HG02610 (cell line): ENCODE results near the gene ITGA11.

Source experiments
- ATAC-seq: cut with Tn5 transposase; IDR thresholded peaks from one replicate; pipeline ENCODE4 v1.9.1; 2021; ENCODE audit warnings: mild to moderate bottlenecking, moderate library complexity; ENCODE audit not compliant: unreplicated experiment

Gene ITGA11

DNA sequence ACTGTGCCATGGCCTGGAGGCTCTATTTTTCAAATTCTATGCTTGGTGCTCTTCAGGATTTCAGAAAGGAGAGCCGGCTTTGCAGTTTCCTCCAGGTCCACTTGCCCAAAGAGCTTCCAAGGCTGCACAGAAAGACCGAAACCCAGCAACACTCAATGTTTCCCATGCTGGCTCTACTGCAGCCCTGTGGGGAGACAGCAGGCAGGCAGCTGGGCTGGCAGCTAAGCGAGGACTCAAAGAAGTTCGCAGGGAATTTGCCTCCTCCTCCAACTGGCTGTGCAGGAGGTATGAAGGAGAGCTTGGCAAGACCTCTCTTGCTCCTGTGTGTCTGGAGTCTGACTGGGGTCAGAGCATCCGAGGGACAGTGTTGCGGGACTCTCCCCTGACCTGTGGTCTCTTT, 17.4 kb upstream of the ITGA11 start:
- no peak for ATAC-seq

DNA sequence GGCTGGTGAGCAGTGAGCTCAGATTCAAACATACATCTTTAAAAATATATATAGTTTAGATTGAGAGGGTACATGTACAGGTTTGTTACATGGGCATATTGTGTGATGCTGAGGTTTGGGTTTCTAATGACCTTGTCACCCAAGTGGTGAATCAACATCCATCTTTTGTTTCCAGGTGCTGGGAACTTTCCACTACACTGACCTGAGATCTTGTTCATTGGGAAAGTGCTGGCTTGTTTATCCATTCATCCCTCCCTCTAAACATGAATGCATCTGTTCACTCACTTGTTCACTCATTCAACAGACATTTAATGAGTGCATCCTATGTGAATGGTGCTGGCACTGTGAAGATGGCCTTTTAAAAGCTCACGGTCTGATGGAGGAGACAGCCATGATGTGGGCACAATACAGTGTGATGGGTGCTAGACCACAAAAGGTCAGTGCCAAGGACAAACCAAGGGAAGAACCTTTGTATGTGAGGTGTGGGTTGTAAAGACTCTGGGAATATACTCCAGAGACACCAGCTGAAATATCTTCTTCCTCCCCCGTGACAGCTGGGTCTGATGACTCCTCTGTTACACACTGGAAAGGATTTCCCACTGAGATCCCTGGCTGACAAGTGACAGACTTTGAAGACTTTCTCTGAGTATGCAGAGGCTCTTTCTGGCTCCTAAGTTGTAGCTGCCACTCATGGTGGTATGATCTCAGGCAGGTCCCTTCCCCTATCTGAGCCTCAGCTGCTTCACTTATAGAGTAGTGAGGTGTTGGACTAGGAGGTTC, 16.2 kb upstream of the ITGA11 start:
- no peak for ATAC-seq

DNA sequence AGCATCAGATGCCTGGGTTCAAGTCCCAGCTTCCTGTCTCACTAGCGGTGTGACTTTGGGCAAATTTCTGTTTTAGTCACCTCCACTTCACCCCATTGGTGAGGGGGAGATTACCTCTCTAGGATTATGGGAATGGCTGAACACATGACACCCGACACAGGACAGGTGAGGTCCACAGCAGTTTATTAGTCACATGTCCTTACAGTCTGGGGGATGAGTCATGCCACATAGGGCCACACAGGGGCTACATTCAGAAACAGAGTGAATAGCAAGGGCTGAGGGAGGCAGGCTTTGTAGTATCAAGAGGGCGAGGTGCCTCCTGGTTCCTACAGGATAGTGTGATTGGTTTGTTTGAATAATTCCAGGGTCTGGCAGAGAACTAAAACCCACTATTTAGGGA, 15.2 kb upstream of the ITGA11 start:
- no peak for ATAC-seq

DNA sequence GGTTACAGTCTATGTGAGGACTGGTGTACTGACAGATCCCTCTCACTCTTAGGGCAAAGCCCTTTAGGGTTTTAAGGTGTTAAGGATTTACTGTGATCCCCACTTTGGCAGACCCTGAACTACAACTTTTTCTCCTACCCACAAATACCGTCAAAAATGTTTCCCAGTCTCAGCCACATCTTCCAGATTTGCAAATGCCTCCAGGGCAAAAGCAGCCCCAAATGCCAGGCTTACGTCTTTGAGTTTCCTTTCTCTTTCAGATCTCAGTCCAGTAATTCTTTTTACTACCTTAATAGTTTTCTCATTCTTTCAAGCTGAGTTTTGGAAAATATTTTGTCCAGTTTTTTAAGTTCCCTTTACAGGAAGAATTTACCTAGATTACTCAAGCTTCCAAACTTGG, 13.4 kb upstream of the ITGA11 start:
- no peak for ATAC-seq

DNA sequence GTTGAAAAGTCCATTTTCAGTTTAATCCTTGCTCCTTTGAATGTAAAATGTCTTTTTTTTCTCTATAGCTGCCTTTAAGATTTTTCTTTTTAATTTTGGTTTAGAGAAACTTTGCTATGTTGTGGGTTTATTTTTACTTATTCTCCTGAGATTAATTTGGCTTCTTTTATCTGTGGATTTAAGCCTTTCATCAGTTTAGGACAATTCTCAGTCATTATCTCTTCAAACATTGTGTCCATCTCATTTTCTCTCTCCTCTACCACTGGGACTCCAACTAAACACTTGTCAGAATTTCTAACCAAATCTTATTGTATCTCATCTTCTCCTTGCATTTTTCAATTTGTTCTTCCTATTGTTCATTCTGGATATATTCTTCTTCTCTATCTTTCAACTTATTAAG, 12.4 kb upstream of the ITGA11 start:
- ATAC-seq: no peak

DNA sequence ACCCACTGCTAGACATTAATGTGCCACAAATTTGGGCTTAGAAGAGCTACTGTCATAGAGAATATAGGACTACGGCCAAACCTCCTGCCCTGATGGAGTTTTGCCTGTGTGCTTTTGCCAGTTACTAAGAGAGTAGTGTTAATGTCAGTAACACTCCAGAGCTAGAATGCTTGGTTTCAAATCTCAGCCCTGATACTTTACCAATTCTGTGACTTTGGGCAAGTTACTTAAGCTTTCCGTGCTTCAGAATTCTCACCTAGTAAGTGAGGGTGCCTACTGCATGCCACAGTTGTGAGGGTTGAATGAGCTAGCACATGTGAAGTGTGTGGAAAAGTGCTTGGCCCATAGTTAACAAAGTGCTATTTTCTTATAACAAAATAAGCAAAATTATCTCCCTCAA, 10.9 kb upstream of the ITGA11 start:
- no peak for ATAC-seq

DNA sequence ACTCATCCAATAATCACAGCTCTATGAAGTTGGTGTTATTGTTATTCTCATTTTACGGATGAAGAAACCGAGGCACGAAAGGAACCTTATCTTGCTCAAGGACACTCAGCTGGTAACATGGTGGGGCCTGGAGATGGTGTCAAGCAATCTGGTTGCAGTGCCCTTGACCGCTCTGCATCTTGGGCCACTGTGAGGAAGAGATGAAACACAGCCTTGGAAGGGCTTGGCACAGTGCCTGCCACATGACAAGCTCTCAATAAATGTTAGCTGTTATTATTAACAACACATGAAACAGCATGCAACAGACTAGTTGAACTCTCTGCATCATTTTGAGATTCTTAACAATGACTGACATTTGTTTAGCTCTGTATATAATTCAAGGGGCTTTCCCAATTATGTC, 10.1 kb upstream of the ITGA11 start:
- ATAC-seq: no peak

DNA sequence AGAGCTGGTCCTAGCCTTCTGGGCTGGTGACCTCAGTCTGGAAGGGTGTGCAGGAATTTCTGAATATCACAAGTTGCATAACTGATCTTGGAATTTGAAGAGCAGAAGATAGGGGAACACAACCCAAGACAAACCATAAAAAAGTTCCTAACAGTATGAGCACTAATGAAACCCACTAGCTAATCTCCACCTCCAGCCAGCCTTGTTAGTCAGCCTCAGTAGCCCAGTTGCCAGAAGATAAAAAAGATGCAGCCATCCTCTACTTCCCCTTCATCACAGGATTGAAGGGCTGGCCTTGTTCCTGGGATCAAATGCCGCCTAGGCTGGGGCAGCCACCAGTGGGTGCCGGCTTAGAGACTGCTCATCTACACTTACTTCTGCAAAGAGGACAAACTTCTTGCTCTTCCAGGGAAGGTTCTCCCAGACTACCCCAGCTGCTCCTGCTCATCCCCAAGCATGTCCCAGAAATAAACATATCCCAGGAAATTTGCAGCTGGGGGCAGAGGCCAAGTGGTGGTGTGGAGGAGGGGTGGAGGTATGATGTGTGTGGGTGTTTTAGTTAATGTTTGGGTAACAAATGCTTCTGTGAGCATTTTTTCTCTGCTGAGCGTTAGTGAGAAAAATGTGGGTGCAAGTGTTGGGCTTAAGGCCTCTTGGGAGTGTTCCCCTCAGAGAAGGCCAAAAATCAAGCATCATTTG, 9.2 kb upstream of the ITGA11 start:
- no peak for ATAC-seq

DNA sequence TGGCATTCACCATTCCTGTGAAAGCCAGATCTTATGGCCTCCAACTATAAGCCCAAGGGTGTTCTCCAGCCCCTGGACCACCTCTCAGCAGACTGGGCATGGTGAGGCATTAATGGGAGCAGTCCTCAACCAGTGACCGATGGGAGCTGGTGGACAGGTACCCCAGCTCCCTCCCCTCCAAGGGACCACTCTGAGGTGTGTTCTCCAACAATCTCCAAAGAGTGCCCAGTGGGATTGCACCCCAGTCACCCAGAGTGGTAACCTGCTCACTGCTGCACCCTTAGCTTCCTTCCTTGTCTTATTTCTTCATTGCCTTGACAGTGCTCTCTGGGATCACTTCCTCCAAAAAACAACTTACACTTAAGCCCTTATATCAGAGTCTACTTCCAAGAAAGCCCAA, 8.2 kb upstream of the ITGA11 start:
- ATAC-seq: no peak

DNA sequence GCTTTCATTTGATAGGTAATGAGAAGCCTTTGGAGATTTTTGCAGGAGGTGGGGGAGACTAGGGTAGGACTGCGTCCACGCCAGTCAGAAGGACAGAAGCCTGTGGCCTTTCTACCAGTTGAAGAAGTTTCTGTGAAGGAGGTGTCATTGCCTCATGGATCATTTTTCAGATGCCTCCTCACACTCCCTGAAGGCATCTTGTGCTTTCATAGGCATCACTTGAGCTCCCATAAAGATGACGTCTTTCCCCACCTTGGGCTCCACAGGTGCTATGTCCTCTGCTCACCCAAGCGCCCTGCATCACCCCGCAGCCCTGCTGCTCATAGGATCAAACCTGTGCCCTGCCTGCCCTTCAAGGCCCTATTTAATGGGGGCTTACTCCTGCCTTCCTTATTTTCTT, 7.5 kb upstream of the ITGA11 start:
- ATAC-seq: no peak

DNA sequence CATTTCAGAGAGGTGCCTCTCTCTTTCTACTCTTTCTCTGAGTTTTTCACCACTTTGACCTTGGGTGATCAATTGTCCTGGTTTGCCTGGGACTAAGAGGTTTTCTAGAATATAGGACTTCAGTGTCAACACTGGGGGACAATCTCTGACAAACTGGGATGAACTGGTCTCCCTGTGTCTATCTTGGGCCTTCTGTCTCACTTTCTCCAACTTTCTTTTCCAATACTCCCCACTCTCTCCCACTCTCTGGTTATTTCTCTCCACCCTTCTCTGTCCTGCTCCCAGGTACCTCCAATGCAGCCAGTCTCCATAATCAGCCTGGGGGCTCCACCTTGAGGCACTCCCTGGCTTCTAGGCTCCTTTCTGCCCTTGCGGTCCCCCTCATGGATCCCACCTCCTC, 4.7 kb upstream of the ITGA11 start:
- ATAC-seq: no peak

DNA sequence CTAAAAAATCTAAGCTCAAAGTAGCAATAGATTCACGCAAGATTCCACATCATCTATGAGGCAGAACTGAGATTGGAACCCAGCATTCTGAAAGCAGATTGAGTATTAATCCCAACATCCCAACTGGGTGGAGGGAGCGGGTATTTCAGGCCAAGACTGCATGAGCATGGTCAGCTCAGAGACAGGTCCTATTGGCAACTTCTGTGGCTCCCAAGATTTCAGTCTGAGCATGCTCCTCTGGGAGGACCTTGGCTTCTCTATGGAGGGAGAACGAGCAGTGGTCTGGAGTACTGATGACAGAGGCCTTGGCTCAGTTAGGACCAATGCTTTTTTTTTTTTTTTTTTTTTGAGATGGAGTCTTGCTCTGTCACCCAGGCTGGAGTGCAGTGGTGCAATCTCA, 4.0 kb upstream of the ITGA11 start:
- no peak for ATAC-seq

DNA sequence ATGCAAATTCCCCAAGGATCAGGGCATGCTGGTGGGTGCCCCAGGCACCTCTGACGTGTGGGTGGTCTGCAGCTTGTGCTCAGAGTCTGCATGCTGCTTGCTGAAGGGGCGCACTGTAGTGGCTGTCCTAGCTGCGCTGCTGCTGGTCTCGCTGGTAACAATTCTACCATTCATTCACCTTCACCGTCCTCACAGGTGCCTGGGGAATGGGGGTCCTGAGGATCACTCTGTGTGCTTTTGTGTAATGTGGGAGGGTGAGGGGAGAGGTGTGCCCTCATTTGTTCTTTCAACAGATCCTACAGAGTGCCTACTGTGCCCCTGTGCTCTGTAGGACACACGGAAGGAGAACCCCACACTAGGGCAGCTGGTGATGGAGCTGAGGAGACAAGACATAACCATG, 2.1 kb upstream of the ITGA11 start:
- ATAC-seq: no peak

DNA sequence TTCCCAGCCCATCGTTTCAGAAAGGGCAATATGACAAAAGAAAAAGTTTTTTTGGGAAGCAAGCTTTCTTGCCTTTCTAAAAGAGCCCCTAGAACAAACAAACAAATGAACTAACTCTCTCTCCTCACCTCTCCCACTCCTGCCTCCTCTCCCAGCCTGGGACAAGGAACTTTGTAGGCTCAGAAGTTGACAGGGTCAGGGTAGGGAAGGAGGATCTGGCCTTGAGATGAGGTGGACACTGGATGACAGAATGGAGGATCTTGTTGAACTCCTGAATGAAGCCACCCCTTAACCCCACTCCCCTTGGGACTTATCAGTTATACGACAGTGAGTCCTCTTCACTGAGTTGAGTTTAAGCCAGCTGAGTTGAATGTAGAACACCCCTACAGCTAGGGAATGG, 1.6 kb upstream of the ITGA11 start:
- no peak for ATAC-seq

DNA sequence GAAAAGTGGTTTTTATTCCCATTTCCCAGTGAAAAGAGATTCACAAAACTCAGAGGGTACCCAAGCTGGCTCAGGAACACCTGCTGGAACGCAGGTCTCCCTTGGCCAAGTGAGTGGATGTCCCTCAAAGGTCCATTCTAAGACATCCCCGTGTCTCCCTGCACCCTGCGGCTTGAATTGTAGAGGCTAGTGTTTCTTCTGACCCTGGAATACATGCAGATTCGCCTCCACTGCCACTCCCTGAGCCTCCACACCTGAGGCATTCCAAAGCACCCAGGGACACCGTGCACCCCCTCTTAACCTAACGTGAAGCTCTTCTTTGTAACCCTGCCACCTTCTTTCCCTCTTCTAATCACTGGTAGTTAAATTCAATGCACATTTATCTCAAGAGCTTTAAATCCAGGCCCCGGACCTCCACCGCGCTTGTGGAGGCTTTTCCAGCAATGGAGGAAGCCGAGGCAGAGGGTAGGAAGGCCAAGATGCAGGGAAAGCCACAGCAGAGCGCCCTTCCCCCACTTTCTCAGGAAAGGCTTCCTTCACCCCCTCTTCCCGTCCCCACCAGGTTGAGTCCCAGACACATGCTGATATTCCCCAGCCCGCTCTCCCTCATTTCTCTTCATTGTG, 590 bp upstream of the ITGA11 start:
- ATAC-seq: no peak

DNA sequence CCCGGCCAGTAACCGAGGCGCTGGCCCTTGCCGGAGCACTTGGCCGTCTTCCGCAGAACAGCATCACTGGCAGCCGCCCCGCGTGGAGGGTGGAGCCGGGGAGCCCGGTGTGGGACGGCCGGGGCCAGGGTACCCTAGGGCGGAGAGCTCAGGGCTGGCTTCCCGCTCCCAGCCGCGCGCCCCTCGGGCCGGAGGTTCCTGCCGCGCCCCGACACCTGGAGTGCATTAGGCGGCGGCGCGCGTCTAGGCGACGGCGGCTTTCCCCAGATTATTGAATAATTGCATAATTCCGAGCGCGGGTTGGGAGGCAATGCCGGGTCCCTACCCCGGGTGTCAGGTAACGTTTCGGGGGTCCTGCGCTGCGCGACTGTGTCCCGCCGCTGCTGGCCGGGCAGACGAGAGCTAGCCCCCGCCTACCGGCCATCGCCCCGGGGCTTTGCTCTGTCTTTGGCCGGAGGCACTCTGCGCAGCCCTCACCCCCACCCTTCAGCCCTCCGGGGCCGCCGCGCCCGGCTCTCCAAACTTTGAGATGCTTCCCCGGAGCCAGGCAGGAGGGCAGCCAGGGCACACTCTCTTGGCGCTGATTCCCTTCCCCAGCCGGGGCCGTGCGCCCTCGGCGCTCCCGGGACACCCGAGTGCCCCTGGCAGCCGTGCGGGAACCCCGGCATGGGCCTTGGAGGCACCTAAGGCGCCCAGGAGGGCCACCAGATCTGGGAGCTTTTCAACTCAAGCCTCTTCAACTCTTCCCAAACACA, 749 bp downstream of the ITGA11 start:
- no peak for ATAC-seq

DNA sequence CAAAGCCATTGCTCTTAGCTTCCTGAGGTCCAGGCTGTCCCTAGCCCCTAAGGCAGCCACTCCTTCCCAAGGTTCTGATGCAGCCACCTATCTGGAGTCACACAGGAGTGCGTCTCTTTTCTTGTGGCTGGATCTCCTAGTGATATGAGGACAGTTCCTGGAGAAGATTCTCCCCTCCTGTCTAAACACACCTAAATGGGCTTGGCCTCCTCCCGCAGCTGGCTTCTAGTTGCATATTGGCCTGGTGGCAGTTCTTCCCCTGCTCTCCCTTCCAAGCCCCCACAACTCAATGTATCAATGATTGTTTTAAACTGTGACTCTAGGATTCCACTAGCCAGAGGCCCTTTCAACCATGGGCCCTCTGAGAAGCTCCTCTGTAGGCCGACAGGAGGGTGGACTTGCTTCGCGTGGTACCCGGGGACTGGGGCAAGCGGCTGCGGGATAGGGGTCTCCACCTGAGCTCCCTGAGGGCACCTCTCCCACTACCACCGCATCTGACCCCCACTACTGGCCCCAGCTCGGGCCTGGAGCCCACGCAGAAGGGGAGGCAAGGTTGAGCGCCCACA, 1.4 kb downstream of the ITGA11 start:
- ATAC-seq: no peak

DNA sequence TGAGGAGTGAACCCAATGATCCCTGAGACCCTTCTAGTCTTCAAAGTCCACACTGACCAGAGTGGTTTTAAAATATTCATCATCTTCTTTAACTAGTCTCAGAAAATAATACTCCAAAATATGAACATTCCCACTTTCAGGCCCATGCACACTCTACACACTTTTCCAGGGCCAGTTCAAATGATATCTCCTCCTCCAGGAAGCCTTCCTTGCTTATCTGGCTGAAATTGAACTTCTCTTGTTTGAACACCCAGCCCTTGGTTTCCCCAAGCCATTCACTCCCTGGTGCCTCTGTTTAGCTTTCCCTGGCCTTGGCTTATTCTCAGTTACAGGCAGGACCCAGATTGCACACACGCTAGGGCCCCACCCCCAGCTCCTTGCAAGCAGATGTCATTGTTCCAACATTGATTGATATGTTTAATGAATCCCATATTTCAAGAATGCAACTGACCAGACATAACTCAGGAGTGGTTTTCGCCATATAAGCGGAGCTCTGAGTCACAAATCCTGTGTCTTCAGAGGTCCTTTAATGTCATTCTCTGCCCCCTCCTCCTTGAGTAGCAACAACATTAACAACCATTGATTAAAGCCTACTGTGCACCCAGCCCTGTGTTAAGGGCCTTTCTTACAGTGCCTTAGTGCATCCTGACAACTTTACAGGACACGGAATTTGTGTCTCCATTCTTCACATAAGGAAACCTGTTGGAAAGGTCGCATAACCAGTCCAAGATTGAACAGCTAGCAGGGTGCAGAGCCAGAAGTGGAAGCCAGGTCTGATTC, 2.1 kb downstream of the ITGA11 start:
- no peak for ATAC-seq

DNA sequence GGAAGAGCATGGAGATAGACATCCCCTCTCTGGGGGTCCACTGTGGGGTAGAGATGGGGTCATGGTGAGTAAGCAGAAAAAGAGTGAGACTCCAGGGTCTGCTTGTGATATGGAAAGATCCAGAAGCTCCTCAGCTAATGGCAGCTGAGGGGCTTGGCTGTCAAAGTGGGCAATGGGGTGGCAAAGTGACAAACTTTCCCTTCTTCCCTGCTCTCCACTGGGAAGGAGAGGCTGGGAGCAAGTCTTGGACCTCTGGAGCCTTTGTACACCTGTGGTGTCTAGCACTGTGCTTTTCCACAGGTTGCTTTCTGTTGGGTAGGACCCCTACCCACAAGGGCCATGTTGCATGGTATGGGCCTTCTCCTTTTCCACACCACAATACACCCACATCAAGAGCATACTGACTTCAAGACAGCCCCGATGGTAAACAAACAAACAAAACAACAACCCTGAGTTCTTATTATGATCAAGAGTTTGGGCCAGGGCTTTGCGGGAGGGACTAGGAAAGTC, 3.5 kb downstream of the ITGA11 start:
- ATAC-seq: no peak

DNA sequence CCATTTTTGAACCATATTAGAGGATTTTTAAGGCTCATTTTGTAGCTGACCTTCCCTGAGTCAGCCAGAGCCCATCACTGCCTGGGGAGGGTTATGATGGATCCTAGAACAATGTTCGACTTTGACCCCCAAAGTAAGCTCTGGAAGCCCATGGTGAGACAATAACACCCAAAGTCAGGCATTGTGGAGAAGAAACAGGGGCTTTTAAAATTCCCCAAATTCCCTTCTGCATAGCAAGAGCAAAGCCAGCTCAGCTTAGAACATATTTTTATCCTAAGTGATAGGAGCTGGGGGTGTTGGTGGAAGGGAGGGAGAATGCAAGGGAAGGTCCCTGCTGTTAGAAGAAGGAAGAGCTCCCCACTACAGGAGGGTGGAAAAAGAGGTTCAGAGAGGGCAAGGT, 4.0 kb downstream of the ITGA11 start:
- no peak for ATAC-seq
